ENCODE data around the gene WNT3A. TPM values are rescaled to one million over a fixed set of nuclear protein-coding genes. Genes with fewer than 3 reads are reported as not detected.

The WNT3A gene
- total and polyA plus RNA-seq, 2 experiments from 2014 or later = 0.07 to 0.65 TPM

DNA sequence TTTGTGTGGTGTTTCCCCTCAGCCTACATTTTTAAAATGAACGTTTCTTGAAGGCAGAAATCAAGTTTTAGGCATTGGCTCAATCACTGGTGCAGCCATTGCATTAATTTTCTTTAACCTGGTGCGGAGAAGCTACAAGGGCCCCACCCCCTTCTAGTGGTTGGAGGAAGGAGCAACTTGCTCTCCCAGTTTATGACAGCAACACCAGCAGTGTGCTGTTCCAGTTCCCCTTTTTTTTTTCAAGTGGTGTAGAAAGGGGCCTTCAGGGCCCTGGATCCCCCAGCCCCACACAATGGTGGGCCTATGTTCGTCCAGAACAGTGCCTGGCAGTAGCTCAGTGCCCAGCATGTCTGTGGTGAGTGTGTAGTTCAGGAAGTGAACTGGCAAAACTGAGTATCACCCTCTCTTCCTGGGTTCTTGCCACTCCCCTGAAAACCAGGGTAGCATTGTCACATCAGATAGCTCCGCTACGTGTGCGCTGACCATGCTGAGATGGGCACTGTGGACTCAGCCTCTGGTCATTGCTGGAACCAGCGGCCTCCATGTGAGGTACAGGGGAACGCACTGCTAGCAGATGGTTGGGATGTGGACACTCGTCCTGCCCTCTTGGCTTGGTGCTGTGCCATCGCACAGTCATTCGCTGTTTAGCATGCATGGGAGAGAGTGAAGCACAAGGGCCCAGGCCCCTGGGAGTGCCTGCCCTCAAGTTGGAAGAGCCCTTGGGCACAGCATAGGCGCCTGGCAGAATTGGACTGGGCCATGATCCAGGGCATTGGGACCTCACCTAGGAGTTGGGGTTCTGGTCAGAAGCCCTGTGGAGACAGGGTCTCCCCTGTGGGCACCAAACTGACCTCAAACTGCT, 83.0 kb downstream of the WNT3A start:
- no peak for ATAC-seq
- no peaks in the 10 kb centered on the region for H3F3A ChIP-seq (replicated peaks; ENCODE audit: low read depth)
- H3K79me2 ChIP-seq (replicated peaks; ENCODE audit: insufficient read depth) = peaks cover 100% of the 10 kb centered on the region
- no peaks in the 10 kb centered on the region for H3K27me3 ChIP-seq (ENCODE audit: insufficient read depth)
- no peak overlapping the region for H3K4me3 ChIP-seq
- Mint-ChIP-seq H3K36me3 (ENCODE audit: low read depth) (peaks cover 42% of the 10 kb centered on the region), H3K4me3 (no peak overlapping the region), H3K27ac (no peak overlapping the region), H3K27me3 (ENCODE audit: insufficient read depth, low read depth, poor library complexity) (peaks cover 7% of the 10 kb centered on the region), H3K9me3 (peaks cover 5% of the 10 kb centered on the region; the same call in 1 of the 3 replicates), H3K4me1 (peaks cover 32% of the 10 kb centered on the region)
- no peak for DNase-seq (ENCODE audit: low spot score)
- H4K20me1 ChIP-seq (replicated peaks; ENCODE audit: insufficient read depth) = peaks cover 98% of the 10 kb centered on the region
- no peaks in the 10 kb centered on the region for H3K9me2 ChIP-seq (ENCODE audit: insufficient read depth)
- peaks cover 7% of the 10 kb centered on the region; the same call in 1 of the 2 replicates for H3K4me1 ChIP-seq (ENCODE audit: insufficient read depth)
- no peak overlapping the region for H2AFZ ChIP-seq
- H3K36me3 ChIP-seq (ENCODE audit: insufficient read depth) = no peaks in the 10 kb centered on the region
- H3K4me2 ChIP-seq = no peak overlapping the region
- TF ChIP-seq, protein P1, sequence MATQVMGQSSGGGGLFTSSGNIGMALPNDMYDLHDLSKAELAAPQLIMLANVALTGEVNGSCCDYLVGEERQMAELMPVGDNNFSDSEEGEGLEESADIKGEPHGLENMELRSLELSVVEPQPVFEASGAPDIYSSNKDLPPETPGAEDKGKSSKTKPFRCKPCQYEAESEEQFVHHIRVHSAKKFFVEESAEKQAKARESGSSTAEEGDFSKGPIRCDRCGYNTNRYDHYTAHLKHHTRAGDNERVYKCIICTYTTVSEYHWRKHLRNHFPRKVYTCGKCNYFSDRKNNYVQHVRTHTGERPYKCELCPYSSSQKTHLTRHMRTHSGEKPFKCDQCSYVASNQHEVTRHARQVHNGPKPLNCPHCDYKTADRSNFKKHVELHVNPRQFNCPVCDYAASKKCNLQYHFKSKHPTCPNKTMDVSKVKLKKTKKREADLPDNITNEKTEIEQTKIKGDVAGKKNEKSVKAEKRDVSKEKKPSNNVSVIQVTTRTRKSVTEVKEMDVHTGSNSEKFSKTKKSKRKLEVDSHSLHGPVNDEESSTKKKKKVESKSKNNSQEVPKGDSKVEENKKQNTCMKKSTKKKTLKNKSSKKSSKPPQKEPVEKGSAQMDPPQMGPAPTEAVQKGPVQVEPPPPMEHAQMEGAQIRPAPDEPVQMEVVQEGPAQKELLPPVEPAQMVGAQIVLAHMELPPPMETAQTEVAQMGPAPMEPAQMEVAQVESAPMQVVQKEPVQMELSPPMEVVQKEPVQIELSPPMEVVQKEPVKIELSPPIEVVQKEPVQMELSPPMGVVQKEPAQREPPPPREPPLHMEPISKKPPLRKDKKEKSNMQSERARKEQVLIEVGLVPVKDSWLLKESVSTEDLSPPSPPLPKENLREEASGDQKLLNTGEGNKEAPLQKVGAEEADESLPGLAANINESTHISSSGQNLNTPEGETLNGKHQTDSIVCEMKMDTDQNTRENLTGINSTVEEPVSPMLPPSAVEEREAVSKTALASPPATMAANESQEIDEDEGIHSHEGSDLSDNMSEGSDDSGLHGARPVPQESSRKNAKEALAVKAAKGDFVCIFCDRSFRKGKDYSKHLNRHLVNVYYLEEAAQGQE (IDR thresholded peaks at IDR 0.05; ENCODE audit: unreplicated experiment) = no peak
- TF ChIP-seq, protein P2, sequence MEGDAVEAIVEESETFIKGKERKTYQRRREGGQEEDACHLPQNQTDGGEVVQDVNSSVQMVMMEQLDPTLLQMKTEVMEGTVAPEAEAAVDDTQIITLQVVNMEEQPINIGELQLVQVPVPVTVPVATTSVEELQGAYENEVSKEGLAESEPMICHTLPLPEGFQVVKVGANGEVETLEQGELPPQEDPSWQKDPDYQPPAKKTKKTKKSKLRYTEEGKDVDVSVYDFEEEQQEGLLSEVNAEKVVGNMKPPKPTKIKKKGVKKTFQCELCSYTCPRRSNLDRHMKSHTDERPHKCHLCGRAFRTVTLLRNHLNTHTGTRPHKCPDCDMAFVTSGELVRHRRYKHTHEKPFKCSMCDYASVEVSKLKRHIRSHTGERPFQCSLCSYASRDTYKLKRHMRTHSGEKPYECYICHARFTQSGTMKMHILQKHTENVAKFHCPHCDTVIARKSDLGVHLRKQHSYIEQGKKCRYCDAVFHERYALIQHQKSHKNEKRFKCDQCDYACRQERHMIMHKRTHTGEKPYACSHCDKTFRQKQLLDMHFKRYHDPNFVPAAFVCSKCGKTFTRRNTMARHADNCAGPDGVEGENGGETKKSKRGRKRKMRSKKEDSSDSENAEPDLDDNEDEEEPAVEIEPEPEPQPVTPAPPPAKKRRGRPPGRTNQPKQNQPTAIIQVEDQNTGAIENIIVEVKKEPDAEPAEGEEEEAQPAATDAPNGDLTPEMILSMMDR (conservative IDR thresholded peaks at IDR 0.05; ENCODE audit: low read depth in 2 of 2) = no peak
- TF ChIP-seq STAT1 (IDR thresholded peaks at IDR 0.05; ENCODE audit: unreplicated experiment) = no peak
- TF ChIP-seq CREB1 (CRISPR knock-in tag; IDR thresholded peaks at IDR 0.05; ENCODE audit: low read depth) = no peak
- TF ChIP-seq EZH2phosphoT487 (IDR thresholded peaks at IDR 0.05; ENCODE audit: unreplicated experiment) = no peak
- TF ChIP-seq ZNF331 (CRISPR knock-in tag; IDR thresholded peaks at IDR 0.05; ENCODE audit: low read depth) = no peak
- no peak for TF ChIP-seq JUNB (IDR thresholded peaks at IDR 0.05; ENCODE audit: unreplicated experiment)
- no peak for TF ChIP-seq POLR2AphosphoS5 (IDR thresholded peaks at IDR 0.05; ENCODE audit: low read depth)
- TF ChIP-seq ZNF114 (CRISPR knock-in tag; IDR thresholded peaks at IDR 0.05) = no peak
- TF ChIP-seq, protein P3, sequence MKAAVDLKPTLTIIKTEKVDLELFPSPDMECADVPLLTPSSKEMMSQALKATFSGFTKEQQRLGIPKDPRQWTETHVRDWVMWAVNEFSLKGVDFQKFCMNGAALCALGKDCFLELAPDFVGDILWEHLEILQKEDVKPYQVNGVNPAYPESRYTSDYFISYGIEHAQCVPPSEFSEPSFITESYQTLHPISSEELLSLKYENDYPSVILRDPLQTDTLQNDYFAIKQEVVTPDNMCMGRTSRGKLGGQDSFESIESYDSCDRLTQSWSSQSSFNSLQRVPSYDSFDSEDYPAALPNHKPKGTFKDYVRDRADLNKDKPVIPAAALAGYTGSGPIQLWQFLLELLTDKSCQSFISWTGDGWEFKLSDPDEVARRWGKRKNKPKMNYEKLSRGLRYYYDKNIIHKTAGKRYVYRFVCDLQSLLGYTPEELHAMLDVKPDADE (IDR thresholded peaks at IDR 0.05) = no peak
- TF ChIP-seq NANOG (IDR thresholded peaks at IDR 0.05; ENCODE audit: borderline replicate concordance) = no peak
- TF ChIP-seq, protein P4, sequence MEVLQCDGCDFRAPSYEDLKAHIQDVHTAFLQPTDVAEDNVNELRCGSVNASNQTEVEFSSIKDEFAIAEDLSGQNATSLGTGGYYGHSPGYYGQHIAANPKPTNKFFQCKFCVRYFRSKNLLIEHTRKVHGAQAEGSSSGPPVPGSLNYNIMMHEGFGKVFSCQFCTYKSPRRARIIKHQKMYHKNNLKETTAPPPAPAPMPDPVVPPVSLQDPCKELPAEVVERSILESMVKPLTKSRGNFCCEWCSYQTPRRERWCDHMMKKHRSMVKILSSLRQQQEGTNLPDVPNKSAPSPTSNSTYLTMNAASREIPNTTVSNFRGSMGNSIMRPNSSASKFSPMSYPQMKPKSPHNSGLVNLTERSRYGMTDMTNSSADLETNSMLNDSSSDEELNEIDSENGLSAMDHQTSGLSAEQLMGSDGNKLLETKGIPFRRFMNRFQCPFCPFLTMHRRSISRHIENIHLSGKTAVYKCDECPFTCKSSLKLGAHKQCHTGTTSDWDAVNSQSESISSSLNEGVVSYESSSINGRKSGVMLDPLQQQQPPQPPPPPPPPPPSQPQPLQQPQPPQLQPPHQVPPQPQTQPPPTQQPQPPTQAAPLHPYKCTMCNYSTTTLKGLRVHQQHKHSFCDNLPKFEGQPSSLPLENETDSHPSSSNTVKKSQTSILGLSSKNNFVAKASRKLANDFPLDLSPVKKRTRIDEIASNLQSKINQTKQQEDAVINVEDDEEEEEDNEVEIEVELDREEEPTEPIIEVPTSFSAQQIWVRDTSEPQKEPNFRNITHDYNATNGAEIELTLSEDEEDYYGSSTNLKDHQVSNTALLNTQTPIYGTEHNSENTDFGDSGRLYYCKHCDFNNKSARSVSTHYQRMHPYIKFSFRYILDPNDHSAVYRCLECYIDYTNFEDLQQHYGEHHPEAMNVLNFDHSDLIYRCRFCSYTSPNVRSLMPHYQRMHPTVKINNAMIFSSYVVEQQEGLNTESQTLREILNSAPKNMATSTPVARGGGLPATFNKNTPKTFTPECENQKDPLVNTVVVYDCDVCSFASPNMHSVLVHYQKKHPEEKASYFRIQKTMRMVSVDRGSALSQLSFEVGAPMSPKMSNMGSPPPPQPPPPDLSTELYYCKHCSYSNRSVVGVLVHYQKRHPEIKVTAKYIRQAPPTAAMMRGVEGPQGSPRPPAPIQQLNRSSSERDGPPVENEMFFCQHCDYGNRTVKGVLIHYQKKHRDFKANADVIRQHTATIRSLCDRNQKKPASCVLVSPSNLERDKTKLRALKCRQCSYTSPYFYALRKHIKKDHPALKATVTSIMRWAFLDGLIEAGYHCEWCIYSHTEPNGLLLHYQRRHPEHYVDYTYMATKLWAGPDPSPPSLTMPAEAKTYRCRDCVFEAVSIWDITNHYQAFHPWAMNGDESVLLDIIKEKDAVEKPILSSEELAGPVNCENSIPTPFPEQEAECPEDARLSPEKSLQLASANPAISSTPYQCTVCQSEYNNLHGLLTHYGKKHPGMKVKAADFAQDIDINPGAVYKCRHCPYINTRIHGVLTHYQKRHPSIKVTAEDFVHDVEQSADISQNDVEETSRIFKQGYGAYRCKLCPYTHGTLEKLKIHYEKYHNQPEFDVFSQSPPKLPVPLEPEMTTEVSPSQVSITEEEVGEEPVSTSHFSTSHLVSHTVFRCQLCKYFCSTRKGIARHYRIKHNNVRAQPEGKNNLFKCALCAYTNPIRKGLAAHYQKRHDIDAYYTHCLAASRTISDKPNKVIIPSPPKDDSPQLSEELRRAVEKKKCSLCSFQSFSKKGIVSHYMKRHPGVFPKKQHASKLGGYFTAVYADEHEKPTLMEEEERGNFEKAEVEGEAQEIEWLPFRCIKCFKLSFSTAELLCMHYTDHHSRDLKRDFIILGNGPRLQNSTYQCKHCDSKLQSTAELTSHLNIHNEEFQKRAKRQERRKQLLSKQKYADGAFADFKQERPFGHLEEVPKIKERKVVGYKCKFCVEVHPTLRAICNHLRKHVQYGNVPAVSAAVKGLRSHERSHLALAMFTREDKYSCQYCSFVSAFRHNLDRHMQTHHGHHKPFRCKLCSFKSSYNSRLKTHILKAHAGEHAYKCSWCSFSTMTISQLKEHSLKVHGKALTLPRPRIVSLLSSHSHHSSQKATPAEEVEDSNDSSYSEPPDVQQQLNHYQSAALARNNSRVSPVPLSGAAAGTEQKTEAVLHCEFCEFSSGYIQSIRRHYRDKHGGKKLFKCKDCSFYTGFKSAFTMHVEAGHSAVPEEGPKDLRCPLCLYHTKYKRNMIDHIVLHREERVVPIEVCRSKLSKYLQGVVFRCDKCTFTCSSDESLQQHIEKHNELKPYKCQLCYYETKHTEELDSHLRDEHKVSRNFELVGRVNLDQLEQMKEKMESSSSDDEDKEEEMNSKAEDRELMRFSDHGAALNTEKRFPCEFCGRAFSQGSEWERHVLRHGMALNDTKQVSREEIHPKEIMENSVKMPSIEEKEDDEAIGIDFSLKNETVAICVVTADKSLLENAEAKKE (CRISPR knock-in tag; IDR thresholded peaks at IDR 0.05) = no peak
- no peak for TF ChIP-seq EZH2 (IDR thresholded peaks at IDR 0.05; ENCODE audit: low read depth, unreplicated experiment)
- H3K27ac ChIP-seq (ENCODE audit: low read depth) = no peak overlapping the region

Data from GM23338 (cell line).